ENCODE results near the gene RALGDS.
"Not testable (repeated sequence)": the region's sequence is repeated elsewhere in the genome, so short reads cannot be mapped to it uniquely, and the experiment has no call there.

- TF ChIP-seq, protein P1, sequence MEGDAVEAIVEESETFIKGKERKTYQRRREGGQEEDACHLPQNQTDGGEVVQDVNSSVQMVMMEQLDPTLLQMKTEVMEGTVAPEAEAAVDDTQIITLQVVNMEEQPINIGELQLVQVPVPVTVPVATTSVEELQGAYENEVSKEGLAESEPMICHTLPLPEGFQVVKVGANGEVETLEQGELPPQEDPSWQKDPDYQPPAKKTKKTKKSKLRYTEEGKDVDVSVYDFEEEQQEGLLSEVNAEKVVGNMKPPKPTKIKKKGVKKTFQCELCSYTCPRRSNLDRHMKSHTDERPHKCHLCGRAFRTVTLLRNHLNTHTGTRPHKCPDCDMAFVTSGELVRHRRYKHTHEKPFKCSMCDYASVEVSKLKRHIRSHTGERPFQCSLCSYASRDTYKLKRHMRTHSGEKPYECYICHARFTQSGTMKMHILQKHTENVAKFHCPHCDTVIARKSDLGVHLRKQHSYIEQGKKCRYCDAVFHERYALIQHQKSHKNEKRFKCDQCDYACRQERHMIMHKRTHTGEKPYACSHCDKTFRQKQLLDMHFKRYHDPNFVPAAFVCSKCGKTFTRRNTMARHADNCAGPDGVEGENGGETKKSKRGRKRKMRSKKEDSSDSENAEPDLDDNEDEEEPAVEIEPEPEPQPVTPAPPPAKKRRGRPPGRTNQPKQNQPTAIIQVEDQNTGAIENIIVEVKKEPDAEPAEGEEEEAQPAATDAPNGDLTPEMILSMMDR (IDR thresholded peaks at IDR 0.05), result not testable (repeated sequence)
- not testable (repeated sequence) for TF ChIP-seq POLR2A (IDR thresholded peaks at IDR 0.05)
These were observed 59.3 kb downstream of the RALGDS start, which contains the start of gene CEL for GRCh38 chr9:133061764-133062145.
